SK-N-MC (cell line): ENCODE results near the gene TCTN1.
A peak's percentile ranks its signal among the peaks of the same experiment; 100 is the strongest.
"Not testable (repeated sequence)": the region's sequence is repeated elsewhere in the genome, so short reads cannot be mapped to it uniquely, and the experiment has no call there.

Experiments used
- DNase-seq: peaks from one replicate; pipeline ENCODE4 v3.0.0-alpha.2; 2011; ENCODE audit warnings: low read depth, low spot score
- H3K27ac ChIP-seq: fragments of 200-600 bp; sonication (generic); 2 replicates; pipeline ENCODE4 v1.5.1; 2016; ENCODE audit warnings: mixed run types
- H3K36me3 ChIP-seq: fragments of 200-600 bp; sonication (generic); 2 replicates; pipeline ENCODE4 v1.6.1; 2017; ENCODE audit warnings: antibody characterized with exemption, low read length, mixed read lengths; ENCODE audit not compliant: insufficient read depth
- H3K4me3 ChIP-seq: fragments of 200-600 bp; sonication (generic); 2 replicates; pipeline ENCODE4 v1.5.1; 2016
- H3K9ac ChIP-seq: fragments of 200-600 bp; sonication (generic); 2 replicates; pipeline ENCODE4 v1.8.0; 2017; ENCODE audit warnings: mixed run types, mixed read lengths; ENCODE audit not compliant: insufficient read length
- H3K9me3 ChIP-seq: fragments of 200-600 bp; sonication (generic); 2 replicates; pipeline ENCODE4 v1.6.1; 2017; ENCODE audit warnings: low read depth, mild to moderate bottlenecking, antibody characterized with exemption, low read length, moderate library complexity, mixed read lengths
- EZH2 ChIP-seq: fragments of 200-600 bp; sonication (generic); IDR thresholded peaks from one replicate; pipeline ENCODE4 v1.6.1; 2017; ENCODE audit warnings: antibody characterized with exemption
- FOXP2 ChIP-seq: optimal IDR thresholded peaks from 2 replicates; pipeline ENCODE3; 2011; ENCODE audit warnings: mild to moderate bottlenecking, moderate library complexity; ENCODE audit not compliant: insufficient read depth; ENCODE audit errors: extremely low read length, control extremely low read depth
- POLR2AphosphoS5 ChIP-seq: IDR thresholded peaks from 2 replicates; pipeline ENCODE4 v1.6.1; 2012; ENCODE audit warnings: mild to moderate bottlenecking, low read depth, low read length, borderline replicate concordance

Gene TCTN1

GRCh38 chr12:110583137-110584059 lies 30.5 kb upstream of the TCTN1 start, which contains the start of gene PPTC7:
TSS of gene PPTC7 (minus strand) at chr12:110583318. CDS start at chr12:110583031, 287 bp downstream.
- DNase-seq = peak; percentile 97
- Histone ChIP-seq H3K9ac (peak within 1 kb of the TSS; percentile 84), H3K9me3 (no peaks in the 10 kb centered on the region), H3K36me3 (no peaks in the 10 kb centered on the region), H3K4me3 (peak within 1 kb of the TSS; percentile 94), H3K27ac (no peak within 1 kb of the TSS)
- peak; percentile 72; the same call in 1 of the 2 replicates for TF ChIP-seq POLR2AphosphoS5
- no peak for TF ChIP-seq EZH2

GRCh38 chr12:110585231-110585799 lies 28.6 kb upstream of the TCTN1 start:
- H3K9me3 ChIP-seq = no peaks in the 10 kb centered on the region
- H3K36me3 ChIP-seq = no peaks in the 10 kb centered on the region
- TF ChIP-seq EZH2 = no peak
- no peak for TF ChIP-seq FOXP2
- no peak for TF ChIP-seq POLR2AphosphoS5
- peak overlapping the region; percentile 1 for H3K9ac ChIP-seq
- no peak for DNase-seq
- no peak overlapping the region for H3K4me3 ChIP-seq
- H3K27ac ChIP-seq = no peak overlapping the region

- not testable (repeated sequence) for DNase-seq, H3K9me3 ChIP-seq, H3K36me3 ChIP-seq, H3K9ac ChIP-seq, H3K27ac ChIP-seq, H3K4me3 ChIP-seq
Measured at GRCh38 chr12:110587102-110587501, 26.8 kb upstream of the TCTN1 start.

- no peaks in the 10 kb centered on the region for H3K36me3 ChIP-seq
- H3K4me3 ChIP-seq = no peak overlapping the region
- H3K9ac ChIP-seq = no peak overlapping the region
- no peak for DNase-seq
- no peaks in the 10 kb centered on the region for H3K9me3 ChIP-seq
- H3K27ac ChIP-seq = no peak overlapping the region
- TF ChIP-seq EZH2 (no peak), POLR2AphosphoS5 (no peak), FOXP2 (no peak)
Measured at GRCh38 chr12:110590059-110590458, 23.9 kb upstream of the TCTN1 start.

- H3K9me3 ChIP-seq = no peaks in the 10 kb centered on the region
- no peak overlapping the region for H3K9ac ChIP-seq
- no peak overlapping the region for H3K27ac ChIP-seq
- H3K4me3 ChIP-seq = no peak overlapping the region
- DNase-seq = no peak
- no peak for TF ChIP-seq EZH2
- H3K36me3 ChIP-seq = no peaks in the 10 kb centered on the region
Measured at GRCh38 chr12:110590806-110591326, 23.1 kb upstream of the TCTN1 start.

GRCh38 chr12:110591451-110592051 lies 22.4 kb upstream of the TCTN1 start:
- TF ChIP-seq POLR2AphosphoS5 (no peak), EZH2 (no peak), FOXP2 (no peak)
- no peak overlapping the region for H3K9ac ChIP-seq
- no peak overlapping the region for H3K27ac ChIP-seq
- no peak overlapping the region for H3K4me3 ChIP-seq
- no peaks in the 10 kb centered on the region for H3K36me3 ChIP-seq
- H3K9me3 ChIP-seq = no peaks in the 10 kb centered on the region
- no peak for DNase-seq

- no peak overlapping the region for H3K27ac ChIP-seq
- TF ChIP-seq FOXP2 = no peak
- no peak for TF ChIP-seq POLR2AphosphoS5
- no peak for TF ChIP-seq EZH2
Measured at GRCh38 chr12:110592078-110592477, 21.9 kb upstream of the TCTN1 start.

GRCh38 chr12:110592919-110593318 lies 21.0 kb upstream of the TCTN1 start:
- H3K27ac ChIP-seq, H3K9ac ChIP-seq, H3K4me3 ChIP-seq, H3K9me3 ChIP-seq, H3K36me3 ChIP-seq, DNase-seq: not testable (repeated sequence)

More at GRCh38 chr12:110592078-110592477, 21.9 kb upstream of the TCTN1 start:
- H3K4me3 ChIP-seq = no peak overlapping the region
- DNase-seq = no peak
- H3K36me3 ChIP-seq = no peaks in the 10 kb centered on the region
- H3K9me3 ChIP-seq = no peaks in the 10 kb centered on the region
- no peak overlapping the region for H3K9ac ChIP-seq
